Measurements from ENCODE around the gene PGBD5.

The PGBD5 gene

DNA sequence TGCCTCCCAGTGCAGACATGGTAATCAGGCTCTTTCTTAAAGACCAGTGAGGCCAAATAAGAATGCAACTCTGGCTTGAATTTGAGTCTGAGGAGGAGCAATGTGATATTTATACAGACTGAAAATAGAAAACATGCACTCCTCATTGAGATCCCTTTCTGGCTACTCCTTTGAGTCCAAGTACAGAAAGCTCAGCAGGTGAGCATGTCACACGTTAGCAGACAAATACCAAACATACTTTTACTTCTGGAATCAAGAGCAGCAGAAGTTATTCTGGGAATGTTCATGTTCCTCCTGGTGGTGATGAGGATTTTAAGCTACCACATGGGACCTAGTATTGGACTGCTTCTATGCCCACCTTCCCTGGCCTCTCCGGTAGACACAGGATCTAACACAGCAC lies 48.3 kb downstream of the PGBD5 start:
- no peak for DNase-seq (ENCODE audit: low read depth in 1 of 2, low spot score in 1 of 2)

DNA sequence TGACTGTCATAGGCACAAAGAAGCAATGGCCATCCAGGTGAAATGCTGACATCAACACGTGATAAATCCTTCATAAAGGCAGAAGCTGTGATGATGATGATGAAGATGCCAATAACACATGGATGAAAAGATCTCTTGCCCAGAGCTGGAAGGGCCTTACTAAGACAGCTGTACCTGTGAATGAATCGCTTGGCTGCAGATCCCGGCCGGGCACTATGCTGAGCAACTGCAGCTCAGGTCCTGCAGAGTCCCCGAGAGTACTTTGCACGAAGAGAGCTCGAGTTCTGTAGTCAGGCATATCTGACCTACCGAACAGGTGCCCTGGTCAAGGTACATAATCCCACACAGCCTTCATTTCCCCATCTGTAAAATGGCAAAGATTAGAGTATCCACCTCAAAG lies 48.8 kb downstream of the PGBD5 start:
- no peak for DNase-seq (ENCODE audit: low read depth in 1 of 2, low spot score in 1 of 2)

DNA sequence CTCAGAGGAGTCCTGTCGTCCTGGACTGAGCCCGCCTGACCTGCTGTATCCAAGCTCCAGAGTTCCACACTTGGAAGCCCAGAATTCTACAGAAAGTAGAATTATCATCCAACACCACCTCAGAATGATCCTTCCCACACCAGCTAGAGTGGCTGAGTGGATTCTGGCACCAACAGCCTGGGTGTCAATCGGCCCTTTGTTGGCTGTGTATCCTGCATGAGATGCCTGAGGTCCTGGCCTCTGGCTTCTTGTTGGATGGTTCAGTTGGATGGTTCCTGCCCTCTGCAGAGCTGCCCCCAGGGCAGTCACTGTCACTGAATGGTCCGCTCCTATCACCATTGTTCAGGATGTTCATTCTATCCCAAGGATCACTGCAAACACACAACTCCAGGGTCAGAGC lies 49.8 kb downstream of the PGBD5 start:
- DNase-seq (ENCODE audit: low read depth in 1 of 2, low spot score in 1 of 2), result no peak

DNA sequence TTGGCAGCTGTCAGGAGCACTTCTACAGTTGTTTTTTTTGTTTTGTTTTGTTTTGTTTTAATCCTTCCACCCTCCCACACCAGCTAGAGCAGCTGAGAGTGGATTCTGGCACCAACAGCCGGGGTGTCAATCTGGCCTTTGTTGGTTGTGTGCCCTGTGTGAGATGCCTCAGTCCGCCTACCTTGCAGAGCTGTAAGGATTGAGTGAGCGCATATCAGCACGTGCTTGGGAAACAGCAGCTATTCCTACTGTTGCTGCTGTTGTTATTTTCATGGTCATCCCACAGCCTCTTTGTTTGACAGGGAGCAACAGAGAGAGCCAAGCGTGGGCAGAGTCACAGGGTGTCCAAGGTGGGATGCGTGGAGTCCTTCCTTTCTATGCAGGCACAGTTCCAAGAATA lies 50.4 kb downstream of the PGBD5 start:
- no peak for DNase-seq (ENCODE audit: low read depth in 1 of 2, low spot score in 1 of 2)

DNA sequence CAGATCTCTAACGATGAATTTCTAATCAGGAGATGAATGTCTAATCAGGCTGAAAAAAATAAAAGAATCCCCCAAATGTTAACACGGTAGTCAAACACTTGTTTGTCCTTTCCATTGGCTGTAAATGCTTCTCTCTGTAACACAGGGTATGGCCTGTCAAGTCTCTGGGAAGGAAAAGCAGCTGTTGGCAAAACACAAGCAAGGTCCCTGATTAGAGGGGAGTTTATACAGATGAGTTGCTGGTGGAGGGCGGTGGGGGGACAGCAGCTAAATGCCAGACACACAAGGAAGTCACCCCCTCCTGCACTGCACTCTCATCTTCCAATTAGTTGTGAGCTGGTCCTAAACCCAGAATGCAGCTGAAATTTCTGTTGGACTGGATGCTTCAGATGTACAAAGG lies 51.0 kb downstream of the PGBD5 start:
- DNase-seq (ENCODE audit: low read depth in 1 of 2, low spot score in 1 of 2), result no peak

DNA sequence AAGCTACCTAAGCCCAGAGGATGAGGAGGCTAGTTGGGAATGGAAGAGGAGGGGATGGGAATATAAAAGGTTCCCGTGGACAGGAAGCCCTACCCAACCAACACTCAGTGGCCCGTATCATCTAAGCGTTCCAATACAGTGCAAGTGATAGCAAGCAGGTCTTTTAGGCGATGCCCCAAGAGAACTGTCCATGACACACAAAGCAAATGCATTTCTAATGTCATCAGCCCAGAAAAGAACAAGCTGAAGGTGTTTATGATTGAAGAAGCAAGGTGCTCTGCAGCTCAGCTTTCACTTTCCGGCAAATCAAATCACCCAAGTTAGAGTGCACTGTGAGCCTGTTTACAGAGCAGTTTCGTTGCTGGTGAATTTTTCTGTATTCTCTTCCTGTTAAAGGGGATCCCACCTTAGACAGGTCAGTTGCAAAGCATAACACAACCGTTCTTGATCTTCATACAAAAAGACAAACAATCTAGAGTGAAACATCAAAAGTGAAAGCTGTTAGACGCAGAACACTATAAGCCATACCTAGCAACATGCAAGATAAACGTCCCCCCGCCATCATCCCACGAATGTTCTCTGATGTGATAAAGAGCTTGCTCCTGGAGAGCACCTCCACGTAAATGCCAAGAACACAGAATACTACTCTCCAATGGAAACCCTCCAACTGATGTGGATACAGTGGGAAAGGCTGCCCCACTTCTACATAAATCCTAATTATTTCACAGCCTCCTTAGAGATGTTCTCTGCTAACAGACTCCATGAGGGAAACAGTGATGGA lies 54.0 kb downstream of the PGBD5 start:
- no peak for DNase-seq (ENCODE audit: low read depth in 1 of 2, low spot score in 1 of 2)

DNA sequence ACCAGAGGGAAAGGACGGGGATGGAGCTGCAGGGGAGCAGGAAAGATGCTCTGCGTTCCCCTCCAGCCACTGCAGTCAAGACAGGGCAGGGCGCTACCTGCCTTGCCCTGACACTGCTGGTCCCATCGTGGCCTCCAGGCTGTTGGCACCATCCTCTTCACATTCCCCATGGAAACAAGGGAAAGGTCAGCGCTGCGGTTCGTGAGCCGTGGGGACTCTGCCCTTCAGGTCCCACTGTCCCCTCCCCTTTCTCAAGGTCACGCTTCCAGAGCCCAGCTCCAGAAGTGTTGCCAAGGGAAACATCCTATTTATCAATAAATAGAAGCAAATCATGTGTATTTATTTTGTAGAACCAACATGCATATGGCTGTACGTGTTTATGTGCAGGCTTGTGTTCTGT lies 56.0 kb downstream of the PGBD5 start:
- DNase-seq (ENCODE audit: low read depth in 1 of 2, low spot score in 1 of 2), result no peak

DNA sequence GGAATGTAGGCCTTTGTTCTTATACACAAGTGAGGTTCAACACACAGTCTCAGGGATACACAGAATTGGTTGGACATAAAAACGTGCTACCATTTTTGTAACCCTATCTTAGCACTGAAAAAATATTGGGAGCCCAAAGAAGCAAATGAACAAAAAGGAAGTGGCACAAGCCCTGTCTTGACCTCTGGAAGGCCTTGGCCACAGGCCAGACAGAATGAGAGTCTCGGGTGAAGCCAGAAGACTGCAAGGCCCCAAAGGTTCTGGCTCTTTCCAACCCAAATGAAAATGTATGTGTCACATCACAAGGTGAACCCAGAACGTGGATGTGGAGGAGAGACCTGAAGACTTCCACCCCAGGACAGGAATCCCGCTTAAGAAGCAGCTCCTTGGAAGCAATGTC lies 57.3 kb downstream of the PGBD5 start:
- DNase-seq (ENCODE audit: low read depth in 1 of 2, low spot score in 1 of 2), result no peak

DNA sequence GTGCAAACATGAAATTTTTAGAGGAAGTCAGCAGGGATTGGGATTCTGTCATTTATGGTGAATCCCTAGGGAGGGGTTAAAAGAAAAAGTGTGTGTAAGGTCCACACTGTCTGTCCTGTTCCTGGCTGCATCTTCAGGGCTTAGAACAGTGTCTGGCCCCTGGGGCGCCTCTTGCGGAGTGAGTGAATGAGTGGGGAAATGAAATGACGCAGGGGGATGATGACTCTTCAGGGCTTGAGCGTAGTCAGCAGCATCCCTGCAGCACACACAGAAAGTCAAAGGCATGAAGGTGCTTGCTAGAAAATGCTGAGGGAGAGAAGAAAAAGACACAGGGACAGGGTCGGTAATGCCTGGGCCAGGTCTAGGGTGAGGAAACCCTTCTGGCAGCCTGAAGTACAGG lies 57.8 kb downstream of the PGBD5 start:
- no peak for DNase-seq (ENCODE audit: low read depth in 1 of 2, low spot score in 1 of 2)

DNA sequence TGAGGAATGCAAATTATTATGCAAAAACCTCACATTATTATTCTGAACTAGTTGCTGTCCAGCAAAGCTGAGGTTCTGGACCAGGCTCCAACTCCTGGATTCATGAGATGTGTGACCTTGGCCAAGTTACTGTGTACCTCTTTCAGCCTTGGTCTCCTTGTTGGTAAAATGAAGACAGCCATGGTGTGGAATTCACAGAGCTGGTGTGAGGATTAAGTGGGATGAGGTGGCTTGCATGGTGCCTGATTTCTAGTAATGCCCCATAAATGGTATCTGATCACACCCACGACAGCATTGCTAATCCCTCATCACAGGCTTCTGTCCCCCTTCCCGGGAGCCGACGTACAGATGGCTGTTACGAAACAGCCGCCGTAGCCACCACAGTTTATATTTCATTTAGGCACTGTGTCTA lies 59.6 kb downstream of the PGBD5 start:
- DNase-seq (ENCODE audit: low read depth in 1 of 2, low spot score in 1 of 2), result no peak

DNA sequence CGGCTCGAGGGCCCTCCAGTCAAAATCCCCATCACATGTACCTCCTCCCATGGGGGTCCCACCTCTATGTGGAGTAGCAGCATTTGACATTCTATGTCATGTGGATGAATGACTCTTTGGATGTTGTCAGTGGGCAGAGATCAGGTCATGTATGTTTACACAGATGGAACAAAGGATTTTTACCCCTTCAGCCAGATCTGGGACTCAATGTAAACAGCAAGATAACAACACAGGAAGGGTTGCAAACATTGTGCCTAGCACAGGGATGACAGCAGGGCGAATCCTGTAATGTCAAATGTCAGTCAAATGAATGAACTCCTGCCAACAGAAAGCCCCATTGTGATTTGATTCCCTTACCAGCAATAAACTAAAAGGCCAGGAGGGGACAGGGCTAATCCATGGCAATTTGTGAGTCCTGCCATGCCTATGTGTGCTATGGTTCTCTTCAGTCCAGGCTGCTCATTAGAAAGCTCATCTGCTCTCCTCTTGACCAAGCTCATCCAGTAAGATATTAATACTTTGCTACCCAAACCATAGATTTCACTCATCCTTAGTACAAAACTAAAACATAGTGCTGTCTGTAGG lies 60.3 kb downstream of the PGBD5 start:
- DNase-seq (ENCODE audit: low read depth in 1 of 2, low spot score in 1 of 2), result no peak

DNA sequence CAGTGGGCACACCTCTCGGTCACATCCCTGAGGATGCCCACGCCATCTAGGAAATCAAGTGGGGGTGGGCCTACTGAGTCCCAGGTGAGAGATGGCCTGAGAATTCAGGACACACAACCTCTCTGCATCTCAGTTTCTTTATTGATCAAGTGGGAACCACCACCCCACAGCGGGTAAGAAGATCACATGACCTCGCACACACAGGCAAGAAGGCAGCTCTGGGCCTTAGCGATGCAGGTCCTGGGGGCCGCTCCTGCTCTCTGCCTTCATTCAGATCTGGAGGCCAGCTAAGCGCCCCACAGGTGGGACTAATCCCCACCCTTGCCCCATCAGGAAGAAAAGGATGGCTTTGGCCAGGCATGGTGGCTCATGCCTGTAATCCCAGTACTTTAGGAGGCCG lies 63.2 kb downstream of the PGBD5 start:
- no peak for DNase-seq (ENCODE audit: low read depth in 1 of 2, low spot score in 1 of 2)

DNA sequence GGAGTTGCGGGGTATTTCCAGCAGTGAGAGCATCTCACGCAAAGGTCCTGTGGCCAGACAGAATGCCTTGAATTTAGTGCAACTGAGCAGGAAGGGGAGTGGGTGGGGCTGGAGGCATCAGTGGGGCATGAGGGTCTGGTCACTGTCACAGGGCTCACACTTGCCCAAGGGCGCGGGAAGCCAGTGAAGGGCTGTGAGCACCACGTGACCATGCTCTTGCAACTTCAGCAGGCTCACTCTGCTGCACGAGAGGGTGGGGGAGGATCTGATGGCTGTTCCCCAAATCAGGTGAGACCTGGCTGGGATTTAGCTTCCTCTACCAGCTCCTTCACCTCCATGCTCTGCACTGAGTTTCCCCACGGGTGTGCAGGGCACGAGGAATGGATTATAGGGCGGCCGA lies 64.2 kb downstream of the PGBD5 start:
- no peak for DNase-seq (ENCODE audit: low read depth in 1 of 2, low spot score in 1 of 2)

DNA sequence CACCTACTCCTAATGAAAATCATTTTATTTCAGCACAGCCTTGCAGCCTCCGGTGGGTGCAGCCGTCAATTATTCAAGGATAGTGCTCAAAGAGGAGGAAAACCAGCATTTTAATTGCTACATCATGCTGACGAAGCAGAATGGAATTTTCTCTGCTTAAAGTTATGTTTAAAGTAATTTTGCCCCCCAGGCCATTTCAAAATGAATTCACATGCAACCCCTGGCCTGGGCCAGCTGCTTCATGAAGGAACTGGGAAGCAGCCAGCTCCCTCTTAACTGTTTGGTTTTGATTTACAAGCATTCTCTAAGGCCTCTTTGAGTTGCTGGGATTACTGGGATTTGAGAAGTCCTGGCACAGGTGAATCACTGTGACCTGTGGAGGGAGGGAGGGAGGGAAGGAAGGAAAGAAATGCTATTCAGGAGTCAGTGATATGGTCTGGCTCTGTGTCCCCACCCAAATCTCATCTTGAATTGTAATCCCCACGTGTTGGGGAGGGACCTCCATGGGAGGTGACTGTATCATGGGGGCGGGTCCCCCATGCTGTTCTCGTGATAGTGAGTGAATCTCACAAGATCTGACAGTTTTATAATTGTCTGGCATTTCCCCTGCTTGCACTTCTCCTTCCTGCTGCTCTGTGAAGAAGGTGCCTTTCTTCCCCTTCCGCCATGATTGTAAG lies 66.0 kb downstream of the PGBD5 start:
- DNase-seq (ENCODE audit: low read depth in 1 of 2, low spot score in 1 of 2), result no peak

DNA sequence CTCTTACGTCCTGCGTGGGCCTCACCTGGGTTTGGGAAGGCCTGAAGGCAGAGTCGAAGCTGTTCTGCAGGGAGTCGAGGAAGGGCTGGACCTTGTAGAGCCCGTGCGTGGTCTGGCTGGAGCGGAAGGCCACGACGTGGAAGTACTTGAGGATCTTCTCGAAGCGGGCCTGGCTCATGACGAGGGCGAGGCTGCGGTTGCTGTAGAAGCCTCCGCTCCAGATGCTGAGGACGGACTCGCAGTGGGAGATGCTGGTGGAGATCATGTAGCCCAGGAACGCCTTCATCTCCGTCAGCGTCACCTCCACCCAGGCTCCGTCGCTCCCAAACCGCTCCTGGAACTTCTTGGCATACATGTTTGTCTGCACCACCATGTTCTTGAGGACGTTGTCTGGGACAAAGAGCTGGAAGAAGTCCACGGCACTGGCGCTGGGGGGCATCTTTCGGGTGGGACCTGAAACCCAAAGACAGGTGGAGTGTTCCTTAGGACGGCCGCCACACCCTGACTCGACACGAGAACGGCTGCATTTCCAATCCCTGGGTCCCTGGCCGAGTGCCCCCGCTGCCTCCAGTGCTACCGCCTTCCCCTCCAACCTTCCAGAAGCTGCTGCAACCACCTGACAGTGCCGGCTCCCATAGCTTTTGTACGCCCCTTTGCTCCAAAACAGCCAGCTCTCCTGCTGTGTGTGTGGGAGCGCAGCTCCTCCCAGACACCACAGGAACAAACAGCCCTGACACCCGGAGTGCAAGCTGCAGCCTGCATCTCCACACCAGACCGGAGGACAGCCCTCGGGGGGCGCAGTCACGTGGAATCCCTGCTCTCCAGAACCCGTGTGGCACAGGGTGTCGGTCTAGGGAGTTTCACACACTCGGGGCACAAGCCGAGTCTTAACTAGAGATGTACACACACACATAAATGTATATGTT lies 69.0 kb downstream of the PGBD5 start:
- no peak for DNase-seq (ENCODE audit: low read depth in 1 of 2, low spot score in 1 of 2)

DNA sequence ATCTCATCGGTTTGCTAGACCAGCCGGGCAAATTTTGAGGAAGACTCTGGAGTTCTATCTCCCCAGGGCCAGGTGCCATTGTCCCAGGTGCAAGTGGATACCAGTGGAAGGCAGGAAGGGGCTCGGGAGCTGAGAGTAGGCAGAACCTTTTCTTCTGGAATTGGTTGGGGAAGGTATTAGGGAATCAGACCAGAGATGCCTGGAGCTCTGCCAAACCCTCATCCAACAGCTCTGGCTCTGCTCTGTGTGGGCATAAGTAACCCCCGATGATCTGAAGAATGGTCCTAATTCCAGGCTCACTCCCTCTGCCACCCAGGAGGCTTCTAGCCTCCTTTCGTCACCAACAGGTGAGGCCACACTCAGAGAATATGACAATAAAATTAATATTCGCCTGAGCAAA lies 69.9 kb downstream of the PGBD5 start:
- no peak for DNase-seq (ENCODE audit: low read depth in 1 of 2, low spot score in 1 of 2)

DNA sequence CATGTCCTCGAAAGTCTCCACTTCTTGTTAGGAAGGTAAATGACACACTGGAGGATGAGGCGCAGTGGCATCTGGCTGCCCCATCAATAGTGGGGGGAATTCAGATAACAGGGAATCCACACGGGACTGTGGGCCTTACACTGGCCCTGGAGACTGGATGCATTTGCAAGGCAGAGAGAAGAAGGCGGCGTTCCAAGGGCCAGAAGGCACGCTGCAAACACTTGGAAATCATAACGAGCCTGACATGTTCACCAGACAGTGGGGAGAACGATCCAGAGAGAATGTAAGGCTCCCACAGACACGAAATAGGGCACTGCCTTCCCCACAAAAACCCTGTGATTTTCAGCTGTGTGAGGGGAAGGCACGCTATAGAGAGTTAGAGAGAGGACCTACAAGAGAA lies 70.5 kb downstream of the PGBD5 start:
- DNase-seq (ENCODE audit: low read depth in 1 of 2, low spot score in 1 of 2), result no peak

DNA sequence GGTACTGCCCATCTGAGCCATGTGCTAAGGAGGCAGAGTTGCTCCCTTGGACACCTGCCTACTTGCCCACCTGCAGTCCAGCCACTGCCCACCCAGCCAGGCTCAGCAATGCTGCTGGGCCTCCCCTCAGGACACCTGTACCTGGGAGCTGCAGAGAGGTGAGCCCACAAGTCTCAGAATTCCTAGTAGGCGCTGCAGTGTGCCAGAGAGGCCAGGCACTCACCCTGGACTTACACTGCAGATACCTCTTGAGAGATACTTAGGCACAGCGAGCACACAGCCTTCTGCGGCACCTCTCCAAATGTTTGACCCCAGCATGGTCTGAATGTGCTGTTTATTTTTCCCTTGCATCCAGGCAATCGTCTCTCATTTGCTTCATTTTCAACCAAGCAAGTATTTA lies 71.0 kb downstream of the PGBD5 start:
- no peak for DNase-seq (ENCODE audit: low read depth in 1 of 2, low spot score in 1 of 2)

DNA sequence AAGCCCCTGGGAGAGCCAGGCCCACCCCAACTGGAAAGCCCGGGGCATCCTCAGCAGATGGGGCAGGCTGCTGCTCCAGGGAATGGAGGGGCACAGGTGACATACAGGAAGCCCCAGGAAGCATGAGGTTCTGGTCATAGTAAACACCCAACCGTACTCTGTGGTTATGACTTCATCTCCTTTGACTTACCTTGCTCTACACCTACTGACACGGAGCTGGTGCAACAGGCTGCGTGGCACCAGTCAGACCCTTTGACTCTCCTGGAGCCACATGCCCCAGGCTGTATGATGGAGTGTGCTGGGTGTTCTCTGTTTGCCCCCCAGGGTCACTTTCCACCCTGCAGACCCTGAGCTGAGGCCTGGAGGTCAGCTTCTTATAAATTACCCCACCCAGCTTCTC lies 72.1 kb downstream of the PGBD5 start:
- DNase-seq (ENCODE audit: low read depth in 1 of 2, low spot score in 1 of 2), result no peak

DNA sequence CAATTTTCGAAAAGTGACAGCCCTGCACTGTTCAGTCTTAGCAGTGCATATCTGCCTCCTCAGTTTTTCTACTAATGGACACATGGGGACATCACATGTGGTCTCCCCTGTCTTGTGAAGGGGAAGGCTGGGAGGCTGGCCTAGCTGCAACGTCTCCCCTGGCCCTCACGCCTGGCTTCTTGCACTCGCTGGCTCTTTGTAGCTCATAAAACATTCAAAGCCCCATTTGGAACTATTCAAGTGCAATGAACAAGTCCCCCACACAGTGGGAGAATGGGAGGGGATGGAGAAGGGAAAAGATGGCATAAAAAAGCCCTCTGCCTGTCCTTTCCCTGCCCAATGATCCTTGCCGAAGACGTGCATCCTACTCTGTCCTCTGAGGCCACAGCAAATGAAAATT lies 73.6 kb downstream of the PGBD5 start:
- no peak for DNase-seq (ENCODE audit: low read depth in 1 of 2, low spot score in 1 of 2)

DNA sequence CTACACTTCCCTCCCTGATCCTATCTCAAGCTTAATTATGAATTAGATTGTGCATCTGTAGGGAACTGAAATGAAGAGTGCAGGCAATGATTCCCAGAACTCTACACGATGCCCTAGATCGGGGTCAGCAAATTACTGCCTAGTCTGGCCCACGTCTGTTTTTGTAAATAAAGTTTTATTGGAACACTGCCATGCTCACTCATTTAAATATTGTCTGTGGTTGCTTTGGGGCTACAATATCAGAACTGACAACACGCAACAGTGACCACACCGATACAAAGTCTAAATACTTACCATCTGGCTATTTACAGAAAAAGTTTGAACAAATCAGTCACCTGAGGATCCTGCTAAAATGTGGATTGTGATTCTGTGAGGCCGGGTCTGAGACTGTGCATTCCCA lies 74.1 kb downstream of the PGBD5 start:
- DNase-seq (ENCODE audit: low read depth in 1 of 2, low spot score in 1 of 2), result no peak

DNA sequence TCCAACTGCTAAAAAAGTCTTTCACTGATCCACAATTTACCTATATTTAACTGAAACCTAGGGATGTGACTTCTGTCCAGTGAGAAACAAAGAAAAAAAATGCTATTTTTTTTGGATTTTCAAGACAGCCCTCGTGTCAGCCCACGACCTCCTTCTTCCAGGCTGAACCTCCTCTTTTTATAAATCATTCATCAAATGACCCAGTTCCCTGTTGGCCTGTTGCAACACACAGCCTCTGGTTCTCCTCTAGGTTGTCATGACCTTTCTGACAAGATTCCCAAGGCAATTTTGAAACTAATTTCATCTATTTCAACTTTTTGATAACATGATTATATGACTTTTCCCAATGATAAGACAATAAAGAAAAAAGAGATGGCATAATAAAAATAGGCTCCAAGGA lies 74.6 kb downstream of the PGBD5 start:
- no peak for DNase-seq (ENCODE audit: low read depth in 1 of 2, low spot score in 1 of 2)

All from activated T-helper 1 cell treated with anti-CD3 and anti-CD28 coated beads, Interleukin-2, amount 50 U/mL, for 16 hours (primary cell).